HG03575 (cell line): ENCODE measurements around the gene SPAG16.

Experiments used
- ATAC-seq: cut with Tn5 transposase; IDR thresholded peaks from one replicate; pipeline ENCODE4 v1.9.1; 2021; ENCODE audit not compliant: unreplicated experiment, insufficient number of reproducible peaks, low FRiP score; ENCODE audit errors: extremely low read depth

The SPAG16 gene

DNA sequence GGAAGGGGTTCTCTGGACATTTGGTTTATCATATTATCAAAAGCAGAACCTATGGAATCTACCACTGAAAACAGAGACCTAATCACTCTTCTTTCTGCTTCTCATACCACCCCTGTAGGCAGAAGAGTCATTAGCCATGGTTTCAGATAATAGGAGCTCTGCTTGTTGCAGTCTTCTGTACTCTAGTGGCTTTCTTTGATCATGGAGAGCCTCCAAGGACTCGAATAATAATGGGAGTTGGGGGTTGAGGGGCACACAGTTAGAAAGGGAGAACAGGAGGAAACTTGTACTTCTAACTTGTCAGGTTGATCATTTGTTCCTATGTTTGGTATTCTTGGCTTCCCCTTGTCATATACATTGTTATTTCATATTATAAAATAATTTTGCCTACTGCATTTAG is 1074.2 kb downstream of the SPAG16 start:
- ATAC-seq: no peak

DNA sequence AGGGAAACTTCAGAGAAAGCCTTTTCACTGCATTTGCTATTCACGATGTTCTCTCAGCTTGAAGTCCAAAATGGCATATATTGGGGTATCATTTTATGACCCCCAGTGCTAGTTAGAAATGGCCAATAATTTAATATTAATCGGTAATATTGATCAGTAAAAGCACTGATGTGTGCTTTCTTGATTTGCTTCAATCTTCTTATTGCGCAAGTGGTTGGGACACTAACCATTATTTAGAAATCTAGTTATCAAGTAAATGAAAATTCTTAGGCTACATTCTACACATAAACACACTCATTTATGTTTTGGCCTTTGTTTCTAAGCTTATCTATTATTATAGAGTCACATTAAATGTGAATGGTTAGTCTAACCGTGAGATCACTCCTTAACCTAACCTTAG is 1076.9 kb downstream of the SPAG16 start:
- ATAC-seq: no peak

DNA sequence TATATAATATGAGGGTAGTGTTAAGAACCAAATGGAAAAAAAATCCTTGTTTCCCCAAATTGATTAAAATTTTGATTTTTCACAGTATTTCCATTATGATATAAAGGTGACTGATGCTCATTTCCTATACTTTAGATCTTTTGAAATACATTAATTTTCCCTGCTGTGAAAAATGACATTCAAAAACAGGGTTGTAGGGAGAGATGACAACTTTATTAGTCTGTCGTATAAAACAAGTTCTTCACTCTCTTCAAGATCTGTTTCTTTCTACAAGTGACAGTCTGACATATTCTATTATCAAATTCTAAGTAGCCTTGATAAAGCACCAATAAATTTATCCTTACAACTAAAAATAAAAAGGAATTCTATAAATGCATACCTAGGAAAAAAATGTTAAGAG is 1081.3 kb downstream of the SPAG16 start:
- ATAC-seq: no peak

DNA sequence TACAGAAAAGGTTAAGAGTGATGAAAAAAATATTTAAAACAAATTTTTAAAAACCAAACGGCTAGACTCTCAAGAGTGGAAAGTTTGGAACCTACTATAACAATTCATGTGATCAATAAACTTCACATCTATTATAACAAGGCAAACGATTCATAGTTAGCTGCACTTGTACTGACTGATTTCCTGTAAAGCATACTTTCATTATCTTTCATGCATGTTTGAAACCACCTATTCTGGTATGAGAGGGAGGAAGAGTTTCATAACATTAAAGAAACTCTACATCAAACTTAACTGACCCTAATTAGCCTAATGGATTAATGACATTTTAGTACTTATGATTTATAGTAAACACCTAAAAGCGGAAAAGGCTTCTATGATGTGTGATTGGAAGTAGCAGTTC is 1082.9 kb downstream of the SPAG16 start:
- no peak for ATAC-seq

DNA sequence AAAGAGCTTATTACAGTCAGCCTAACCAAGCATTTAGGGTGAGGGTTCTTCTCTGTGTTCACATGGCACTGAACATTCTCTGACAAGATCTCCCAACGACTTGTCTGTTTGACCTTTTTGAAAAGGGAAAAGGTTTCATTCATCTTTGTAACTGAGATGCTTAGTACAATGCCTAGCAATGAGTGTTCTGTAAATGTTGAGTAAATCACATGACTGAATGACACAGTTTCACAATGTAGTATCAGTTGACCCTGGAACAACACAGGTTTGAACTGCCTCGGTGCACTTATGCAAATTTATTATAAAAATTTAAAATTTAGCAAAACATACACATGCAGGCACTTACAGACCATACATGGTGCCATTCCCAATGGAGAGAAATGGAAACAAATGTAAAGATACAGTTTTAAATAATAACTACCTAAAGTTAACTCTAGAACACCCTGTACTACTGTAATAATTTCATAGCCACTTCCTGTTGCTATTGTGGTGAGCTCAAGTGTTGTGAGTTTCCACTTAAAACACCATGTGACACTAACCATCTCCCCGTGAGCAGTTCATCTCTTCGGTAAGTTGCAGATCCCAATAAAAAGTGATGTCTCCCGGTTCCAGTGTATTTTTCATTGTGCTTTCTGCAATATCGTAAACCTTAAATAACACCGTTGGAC is 1092.5 kb downstream of the SPAG16 start:
- ATAC-seq: no peak

DNA sequence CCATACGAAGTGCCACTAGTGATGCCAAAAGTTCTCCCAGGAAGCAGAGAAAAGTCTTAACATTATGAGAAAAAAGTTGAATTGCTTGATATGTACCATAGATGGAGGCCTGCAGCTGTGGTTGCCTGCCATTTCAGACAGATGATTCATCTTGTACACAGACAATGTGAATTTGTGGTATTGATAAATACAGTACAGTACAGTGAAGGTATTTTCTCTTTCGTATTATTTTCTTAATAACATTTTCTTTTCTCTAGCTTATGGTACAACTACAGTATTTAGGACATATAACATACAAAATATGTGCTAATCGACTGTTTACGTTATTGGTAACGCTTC is 1093.0 kb downstream of the SPAG16 start:
- no peak for ATAC-seq

DNA sequence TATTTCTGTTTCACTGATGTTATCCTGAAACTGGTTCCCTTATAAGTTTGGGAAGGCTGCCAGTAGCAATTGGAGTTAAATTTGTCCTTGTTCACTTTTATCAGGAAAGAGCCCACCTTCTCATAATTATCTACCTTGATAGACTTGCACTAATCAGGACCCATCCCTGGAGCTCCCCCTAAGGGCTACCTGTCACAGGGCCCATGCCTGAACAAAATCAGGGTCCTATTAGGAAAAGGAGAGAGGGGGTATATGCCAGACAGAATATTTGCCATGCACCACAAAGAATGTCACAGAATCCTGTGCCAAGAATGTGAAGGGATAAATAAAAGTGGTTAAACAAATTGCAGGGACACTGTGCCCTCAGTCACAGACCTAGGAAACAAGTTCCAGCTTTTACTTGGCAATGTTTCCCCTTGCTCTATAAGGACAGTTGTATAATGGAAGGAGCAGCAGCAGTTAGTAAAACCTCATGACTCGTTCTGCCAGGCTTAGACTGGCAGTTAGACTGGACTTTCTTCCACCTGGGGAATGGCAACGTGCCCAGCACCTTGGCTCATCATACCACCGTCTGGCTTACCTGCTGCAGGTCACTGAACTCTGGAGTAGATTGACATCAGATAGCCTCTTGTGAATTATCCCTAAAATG is 1094.3 kb downstream of the SPAG16 start:
- no peak for ATAC-seq

DNA sequence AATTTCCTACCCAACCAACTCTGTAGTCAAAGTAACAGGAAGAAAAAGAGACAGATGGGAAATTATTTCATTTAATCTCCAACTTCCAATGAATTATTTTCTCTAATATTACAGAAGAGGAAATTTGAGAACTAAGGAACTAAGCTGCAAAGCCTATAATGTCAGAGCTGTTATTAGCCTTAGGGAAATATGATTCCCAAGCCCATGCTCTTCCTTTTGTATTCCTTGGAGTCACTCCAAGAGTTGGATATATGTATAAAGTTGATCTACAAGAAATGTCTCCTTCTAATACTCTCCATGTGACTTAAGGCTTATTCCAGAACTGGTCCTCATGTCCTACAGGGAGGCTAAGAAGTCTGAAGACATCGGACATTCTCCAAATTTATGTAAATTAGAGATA is 1095.0 kb downstream of the SPAG16 start:
- no peak for ATAC-seq

DNA sequence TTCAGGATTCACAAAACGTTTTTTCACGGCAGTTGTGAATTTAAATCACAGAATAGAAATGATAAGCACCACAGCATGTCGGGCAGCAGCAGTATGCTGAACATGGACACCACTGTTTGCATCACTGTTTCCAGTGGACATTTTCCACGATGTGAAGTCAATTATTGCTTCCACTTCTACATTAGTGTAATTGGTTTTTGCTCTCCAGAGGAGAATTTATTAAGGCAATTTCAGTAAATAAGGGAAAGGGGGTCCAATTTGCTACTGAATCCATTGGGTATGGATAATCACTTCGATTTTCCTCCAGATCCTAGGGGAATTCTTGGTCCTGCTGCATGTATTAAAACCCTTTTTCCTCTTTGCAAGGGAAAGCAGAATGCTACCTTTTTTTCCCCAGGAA is 1096.4 kb downstream of the SPAG16 start:
- no peak for ATAC-seq

DNA sequence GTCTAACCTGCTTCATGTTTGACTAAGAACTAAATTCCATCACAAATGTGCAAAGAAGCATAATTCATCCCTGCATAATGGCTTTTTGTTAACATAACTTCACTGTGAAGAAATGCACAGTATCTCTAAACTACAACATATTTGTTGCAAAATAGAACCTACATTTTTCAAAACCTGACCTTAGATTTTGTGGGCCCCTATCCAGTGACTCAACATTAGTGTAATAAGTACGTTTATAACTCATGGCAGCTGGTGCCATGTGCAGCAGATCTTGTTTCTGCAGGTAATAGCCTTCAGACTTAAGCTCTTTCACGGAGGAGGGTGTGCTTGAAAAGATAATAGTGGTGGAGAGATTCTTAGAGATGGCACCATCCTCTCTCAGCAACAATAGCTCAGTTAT is 1098.0 kb downstream of the SPAG16 start:
- ATAC-seq: no peak

DNA sequence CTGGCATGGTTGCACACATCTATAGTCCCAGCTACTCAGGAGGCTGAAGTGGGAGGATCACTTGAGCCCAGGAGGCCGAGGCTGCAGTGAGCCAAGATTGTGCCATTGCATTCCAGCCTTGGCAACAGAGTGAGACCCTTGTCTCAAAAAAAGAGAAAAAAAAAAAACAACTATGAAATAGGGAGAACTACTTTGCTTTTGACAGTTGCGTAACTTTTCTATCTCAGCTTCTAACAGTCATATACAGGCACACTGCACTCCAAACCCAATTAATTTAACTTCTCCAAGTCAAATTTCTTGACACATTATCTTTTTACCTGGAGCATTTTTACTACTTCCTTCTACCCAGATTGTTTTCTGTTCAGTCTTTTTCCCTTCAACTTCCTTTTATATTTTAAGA is 1102.5 kb downstream of the SPAG16 start:
- no peak for ATAC-seq

DNA sequence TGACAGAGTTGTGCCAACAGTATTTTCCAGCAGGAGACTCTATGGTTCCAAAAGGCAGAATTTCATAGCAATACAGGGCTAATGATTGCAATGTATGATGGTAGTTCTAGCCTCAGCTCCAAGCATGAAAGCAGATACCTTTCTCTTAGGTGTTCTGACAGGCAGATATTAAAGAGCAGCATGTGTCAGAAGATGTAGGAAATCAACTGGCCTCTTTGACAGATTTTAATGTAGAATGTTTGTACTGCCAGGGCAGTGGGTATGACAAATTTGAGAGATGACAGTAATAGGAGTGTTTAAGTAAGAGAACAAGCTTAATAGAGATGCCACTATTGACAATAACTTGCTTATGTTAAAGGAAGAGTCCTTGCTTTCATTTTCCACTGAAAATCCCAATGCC is 1105.1 kb downstream of the SPAG16 start:
- no peak for ATAC-seq

DNA sequence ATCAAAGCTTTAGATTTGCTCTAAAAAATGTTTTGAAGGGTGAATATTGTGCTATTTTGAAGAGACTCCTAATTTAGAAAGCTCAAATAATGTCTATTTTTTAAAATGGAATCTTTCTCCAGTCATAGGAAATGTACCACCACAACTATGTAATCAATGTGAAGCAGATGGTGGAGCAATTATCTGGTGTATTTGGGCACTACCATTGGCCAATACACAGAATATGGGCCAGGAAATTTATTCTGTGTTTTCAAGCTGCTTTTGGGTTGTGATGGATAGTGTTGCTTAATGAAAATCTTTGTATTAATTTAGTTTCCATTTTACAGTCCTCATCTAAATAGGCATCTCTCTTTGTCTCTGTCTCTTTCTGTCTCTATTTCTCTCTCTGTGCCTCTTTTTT is 1109.5 kb downstream of the SPAG16 start:
- ATAC-seq: no peak

DNA sequence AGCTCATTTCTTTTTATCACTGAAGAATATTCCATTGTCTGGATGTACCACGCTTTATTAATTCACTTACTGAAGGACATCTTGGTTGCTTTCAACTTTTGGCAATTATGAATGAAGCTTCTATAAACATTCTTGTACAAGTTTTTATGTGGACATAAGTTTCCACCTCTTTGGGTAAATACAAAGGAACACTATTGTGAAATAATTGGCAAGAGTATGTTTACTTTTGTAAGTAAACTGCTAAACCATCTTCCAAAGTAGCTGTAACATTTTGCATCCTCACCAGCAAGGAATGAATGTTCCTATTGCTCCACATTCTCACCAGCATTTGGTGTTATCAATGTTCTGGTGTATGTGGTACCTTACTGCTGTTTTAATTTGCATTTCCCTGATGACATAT is 1110.8 kb downstream of the SPAG16 start:
- ATAC-seq: no peak

DNA sequence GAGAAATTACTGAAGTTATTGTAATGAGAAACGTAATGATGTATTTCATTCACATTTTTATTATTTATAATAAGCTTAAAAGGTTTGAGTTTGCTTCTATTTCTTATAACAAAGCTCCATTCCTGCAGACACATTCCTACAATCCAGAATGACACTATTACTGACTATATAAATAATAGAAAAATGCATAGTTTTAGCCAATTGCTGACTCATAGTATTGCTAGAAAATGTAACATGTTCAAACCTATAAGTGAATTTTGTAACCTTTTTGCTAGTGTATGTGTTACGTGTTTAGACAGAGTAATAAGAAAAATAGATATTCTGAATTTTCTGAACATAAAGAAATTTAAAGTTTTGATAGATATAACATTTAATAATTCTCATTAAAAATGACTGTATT is 1117.3 kb downstream of the SPAG16 start:
- no peak for ATAC-seq

DNA sequence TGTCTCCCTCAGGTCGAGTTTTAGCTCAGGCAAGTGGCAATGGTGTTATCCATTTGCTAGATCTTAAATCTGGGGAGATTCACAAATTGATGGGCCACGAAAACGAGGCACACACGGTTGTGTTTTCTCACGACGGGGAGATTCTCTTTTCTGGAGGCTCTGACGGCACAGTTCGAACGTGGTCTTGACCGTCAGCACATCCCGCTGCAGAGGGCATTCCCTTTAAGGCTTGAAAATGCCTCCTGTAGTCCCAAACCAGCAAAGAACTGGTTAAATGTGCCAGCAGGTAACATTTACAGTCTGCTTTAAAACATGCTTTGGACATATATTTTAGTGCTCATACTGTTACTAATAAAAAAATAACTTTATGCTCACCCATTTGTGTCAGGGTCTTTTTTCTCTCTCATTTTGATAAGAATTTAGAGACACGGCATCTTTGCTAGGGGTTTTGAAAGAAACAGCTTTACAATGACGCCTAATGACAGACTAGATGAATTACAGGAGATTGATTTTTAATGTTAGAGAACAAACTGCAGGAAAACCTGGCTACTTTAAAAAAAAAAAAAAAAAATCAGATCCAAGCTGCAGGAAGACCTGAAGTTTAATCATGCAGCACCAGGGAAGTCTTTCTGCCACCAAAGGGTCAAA is 1126.0 kb downstream of the SPAG16 start:
- ATAC-seq: no peak

DNA sequence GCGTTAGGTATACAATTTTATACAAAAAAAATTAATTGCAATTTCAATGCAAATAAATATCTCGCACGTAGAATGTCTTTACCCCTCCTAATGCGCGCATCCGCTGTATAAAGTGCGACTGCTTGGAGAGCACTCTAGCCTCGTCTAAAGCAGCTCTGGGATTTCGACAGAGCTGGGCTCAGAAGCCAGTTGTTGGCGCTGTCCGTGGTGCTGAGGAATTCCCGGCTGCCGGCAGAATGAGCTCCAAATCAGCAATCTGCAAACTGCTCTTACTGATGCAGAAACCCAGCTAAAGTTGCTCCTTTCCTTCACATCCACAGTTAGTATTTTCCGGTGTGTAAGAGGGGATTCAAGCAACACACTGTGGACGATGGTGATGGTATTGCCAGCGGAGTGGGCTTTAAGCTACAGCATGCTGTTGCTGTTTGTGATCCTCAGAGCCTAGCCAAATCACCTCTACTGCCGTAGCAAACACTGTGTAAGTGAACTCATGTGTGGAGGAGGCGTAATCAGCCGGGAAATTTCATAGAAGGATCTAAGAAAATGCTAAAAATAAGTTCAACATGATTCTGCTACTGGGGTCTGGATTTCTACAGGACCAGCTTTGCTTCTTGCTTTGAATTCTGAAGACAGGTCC is 1126.8 kb downstream of the SPAG16 start, which contains the start of gene VWC2L:
Gene VWC2L (plus strand): TSS at position 137 of the 637 bp plus-strand sequence. CDS start 3,140 bp downstream, outside the sequence.
- ATAC-seq: no peak

DNA sequence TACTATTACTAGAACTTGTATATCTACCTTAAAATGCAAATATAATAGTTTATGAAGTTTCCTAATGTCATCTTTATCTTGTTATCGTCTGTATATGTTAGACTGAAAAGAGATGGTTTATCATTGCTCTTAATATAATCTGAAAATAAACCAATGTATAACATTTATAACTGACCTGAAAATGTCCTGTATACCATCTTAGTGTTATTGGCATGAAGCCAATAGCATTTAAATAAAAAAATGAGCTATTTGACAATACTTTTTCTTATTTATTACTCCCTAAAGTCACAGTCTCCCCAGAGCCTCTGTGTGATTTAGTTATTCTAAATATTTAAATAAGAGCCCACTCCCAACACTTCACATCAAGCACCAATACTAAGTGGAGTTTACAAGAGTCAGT is 1128.4 kb downstream of the SPAG16 start:
- no peak for ATAC-seq

DNA sequence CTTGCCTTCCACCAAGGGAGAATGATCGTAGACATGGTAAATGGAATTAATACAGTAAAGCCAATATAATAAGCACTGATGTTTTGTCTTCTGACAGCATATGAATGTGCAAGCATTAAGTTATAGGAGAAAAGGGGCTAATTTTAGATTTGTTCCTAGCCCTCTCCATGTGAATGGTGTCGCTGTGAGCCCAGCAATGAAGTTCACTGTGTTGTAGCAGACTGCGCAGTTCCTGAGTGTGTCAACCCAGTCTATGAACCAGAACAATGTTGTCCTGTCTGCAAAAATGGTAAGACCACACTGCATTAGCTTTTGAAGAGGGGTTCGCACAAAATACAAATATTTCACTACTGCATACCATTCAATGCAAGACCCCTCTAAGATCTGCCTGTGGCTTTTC is 1152.2 kb downstream of the SPAG16 start:
- ATAC-seq: no peak
